Endothelial cell of umbilical vein (primary cell): ENCODE measurements around the gene CD163L1. TPM values are rescaled to one million over a fixed set of nuclear protein-coding genes. Genes with fewer than 3 reads are reported as not detected.

Experiments used
- BruUV-seq: library from RNA; stranded (reverse); fragments of 400-500 nt; replicated peaks from 2 replicates; lab custom pipeline; 2021; lab: Mats Ljungman, UMichigan
- CTCF ChIA-PET: fragments of 300-600, 350-600 bp; sonication (Branson Sonifier 250); formaldehyde crosslinking; loops from one replicate; lab custom pipeline; 2021; ENCODE audit warnings: antibody characterized with exemption, inconsistent platforms; lab: Charles Lee
- POLR2A ChIA-PET: fragments of 300-600, 350-600 bp; sonication (Branson Sonifier 250); formaldehyde crosslinking; loops from one replicate; lab custom pipeline; 2021; ENCODE audit warnings: antibody characterized with exemption, inconsistent platforms; lab: Charles Lee
- DNase-seq: peaks from one replicate; pipeline ENCODE4 v3.0.0-alpha.2; 2011; ENCODE audit warnings: low read depth, low spot score
- FAIRE-seq: peaks from 2 replicates; lab custom pipeline; 2011; peaks lifted over from hg19 to GRCh38; lab: Jason Lieb, UNC
- H2AFZ ChIP-seq: 2 replicates; pipeline ENCODE4 v1.6.0; 2012; ENCODE audit warnings: low read depth, low read length, control low read depth, inconsistent platforms
- H3K27ac ChIP-seq: 2 replicates; pipeline ENCODE4 v1.5.1; 2011; ENCODE audit warnings: low read depth, mild to moderate bottlenecking, control low read depth, low read length, moderate library complexity; ENCODE audit not compliant: insufficient read depth
- H3K27me3 ChIP-seq, 2 experiments: 2 replicates each; pipeline versions ENCODE4 v1.6.0 to v1.6.1; 2011; ENCODE audit warnings: low read length in 2 of 2, mixed read lengths in 1 of 2; ENCODE audit not compliant: control insufficient read depth in 2 of 2, insufficient read depth in 2 of 2
- H3K36me3 ChIP-seq, 2 experiments: 2 replicates in 1 of 2; 3 replicates in 1 of 2; pipeline ENCODE4 v1.5.1; 2011; ENCODE audit warnings: low read length in 2 of 2, mild to moderate bottlenecking in 1 of 2, moderate library complexity in 1 of 2; ENCODE audit not compliant: control insufficient read depth in 2 of 2, insufficient read depth in 2 of 2; ENCODE audit errors: extremely low read depth in 1 of 2
- H3K4me1 ChIP-seq: 3 replicates; pipeline ENCODE4 v1.5.1; 2011; ENCODE audit warnings: mild to moderate bottlenecking, low read length; ENCODE audit not compliant: control insufficient read depth, insufficient read depth; ENCODE audit errors: extremely low read depth
- H3K4me2 ChIP-seq: 2 replicates; pipeline ENCODE4 v1.6.1; 2011; ENCODE audit warnings: low read length, control low read depth, mixed read lengths; ENCODE audit not compliant: insufficient read depth
- H3K4me3 ChIP-seq, 3 experiments: fragments of 200-600 bp in 1 of 3; sonication (generic), shearing (Covaris generic) in 1 of 3; replicated peaks in 1 of 3; 2 replicates each; pipeline ENCODE4 v1.5.1; 2011 to 2016; ENCODE audit warnings: control low read depth in 3 of 3, low read length in 3 of 3, mild to moderate bottlenecking in 2 of 3, inconsistent platforms in 1 of 3, low read depth in 1 of 3, moderate library complexity in 1 of 3; ENCODE audit not compliant: insufficient read depth in 1 of 3
- H3K79me2 ChIP-seq: 2 replicates; pipeline ENCODE4 v1.6.0; 2012; ENCODE audit warnings: low read length, inconsistent platforms; ENCODE audit not compliant: control insufficient read depth, insufficient read depth
- H3K9ac ChIP-seq: replicated peaks from 2 replicates; pipeline ENCODE3; 2011; ENCODE audit warnings: low read length, control low read depth; ENCODE audit not compliant: insufficient read depth; ENCODE audit errors: extremely low read depth
- H3K9me1 ChIP-seq: replicated peaks from 3 replicates; pipeline ENCODE4 v1.6.0; 2011; ENCODE audit warnings: mild to moderate bottlenecking, low read length; ENCODE audit not compliant: control insufficient read depth, insufficient read depth; ENCODE audit errors: extremely low read depth
- H3K9me3 ChIP-seq: replicated peaks from 2 replicates; pipeline ENCODE4 v1.5.1; 2012; ENCODE audit warnings: low read length, inconsistent platforms; ENCODE audit not compliant: control insufficient read depth, insufficient read depth
- H4K20me1 ChIP-seq: replicated peaks from 2 replicates; pipeline ENCODE3; 2011; ENCODE audit warnings: mild to moderate bottlenecking, low read length; ENCODE audit not compliant: control insufficient read depth, insufficient read depth; ENCODE audit errors: extremely low read depth
- CTCF ChIP-seq, 2 donors: IDR thresholded peaks; 1 replicate in 1 of 2; 2 replicates in 1 of 2; pipeline ENCODE4 v1.5.1; 2011; ENCODE audit warnings: low read length in 2 of 2, mild to moderate bottlenecking in 2 of 2, moderate library complexity in 2 of 2, control low read depth in 1 of 2, inconsistent platforms in 1 of 2, low read depth in 1 of 2; ENCODE audit not compliant: insufficient read depth in 1 of 2; ENCODE audit errors: extremely low read depth in 1 of 2
- EZH2 ChIP-seq: IDR thresholded peaks from 2 replicates; pipeline ENCODE4 v1.6.1; 2012; ENCODE audit warnings: borderline replicate concordance, low read depth, mild to moderate bottlenecking, moderate library complexity, low read length, inconsistent platforms; ENCODE audit not compliant: severe bottlenecking
- FOS ChIP-seq: IDR thresholded peaks from 2 replicates; pipeline ENCODE4 v1.6.1; 2011; ENCODE audit warnings: mild to moderate bottlenecking, low read length, moderate library complexity, borderline replicate concordance; ENCODE audit not compliant: insufficient read depth
- GATA2 ChIP-seq: IDR thresholded peaks from 2 replicates; pipeline ENCODE4 v1.7.0; 2011; ENCODE audit warnings: low read depth, mild to moderate bottlenecking, moderate library complexity, mixed read lengths, low read length; ENCODE audit not compliant: insufficient read length, insufficient read depth
- JUN ChIP-seq: IDR thresholded peaks from 2 replicates; pipeline ENCODE4 v1.6.1; 2011; ENCODE audit warnings: borderline replicate concordance, low read depth; ENCODE audit not compliant: insufficient read length, insufficient read depth
- MYC ChIP-seq: IDR thresholded peaks from one replicate; pipeline ENCODE4 v1.6.1; 2011; ENCODE audit warnings: mild to moderate bottlenecking, low read depth, low read length
- POLR2A ChIP-seq: IDR thresholded peaks from 2 replicates; pipeline ENCODE4 v1.6.1; 2012; ENCODE audit warnings: low read depth, mild to moderate bottlenecking, control low read depth, low read length
- POLR2AphosphoS5 ChIP-seq: IDR thresholded peaks from 2 replicates; pipeline ENCODE4 v1.6.1; 2012; ENCODE audit warnings: low read depth, mild to moderate bottlenecking, control low read depth, low read length, moderate library complexity; ENCODE audit not compliant: insufficient read depth
- dilution Hi-C: fragments of 300-500 bp; cut with MboI; formaldehyde crosslinking; loops from one replicate; pipeline ENCODE4 v1.15.0; 2019; ENCODE audit warnings: low sequenced_read_pairs; ENCODE audit not compliant: extremely low pct_ligation_motif_present
- intact Hi-C: fragments of 100-400 bp; cut with micrococcal nuclease; formaldehyde crosslinking; loops from one replicate; pipeline ENCODE4 v1.10.0; 2022
- polyA plus RNA-seq, 4 experiments: library from polyadenylated mRNA; depleted of rRNA in 3 of 4; stranded (reverse) in 3 of 4; unstranded in 1 of 4; fragments of >200 nt; gene quantifications; 2 replicates each; pipeline versions ENCODE4 v1.2.1 to v1.2.3, GENCODE V29; 2011 to 2012; ENCODE audit warnings: missing spikeins in 1 of 4
- total RNA-seq: library from RNA; stranded (reverse); gene quantifications from 2 replicates; pipeline ENCODE4 v1.2.3, GENCODE V29; 2021
- TF ChIP-seq, protein P1 (sequence below): IDR thresholded peaks from 2 replicates; pipeline ENCODE4 v1.6.1; 2011; ENCODE audit not compliant: insufficient read depth, insufficient read length

CD163L1 gene
- total and polyA plus RNA-seq, 2 donors (not counting 3 experiments of a cell fraction or from before 2014, with no cell fraction given), result 2.8 to 7.5 TPM

- Histone ChIP-seq H3K4me1 (no peaks in the 10 kb centered on the region), H3K9ac (no peak overlapping the region), H3K4me3 (no peak overlapping the region), H3K4me2 (no peak overlapping the region), H3K27ac (no peak overlapping the region), H2AFZ (no peak overlapping the region), H4K20me1 (no peaks in the 10 kb centered on the region), H3K9me1 (no peaks in the 10 kb centered on the region), H3K79me2 (no peaks in the 10 kb centered on the region), H3K27me3 (peaks cover 1 to 7% of the 10 kb centered on the region in 2 experiments), H3K9me3 (no peaks in the 10 kb centered on the region), H3K36me3 (no peaks in the 10 kb centered on the region)
- TF ChIP-seq CTCF (IDR thresholded peaks at IDR 0.05; ENCODE audit: extremely low read depth in 1 of 2, insufficient read depth in 1 of 2, low read depth in 1 of 2, low read length in 2 of 2) (no peak), POLR2AphosphoS5 (no peak), FOS (no peak), POLR2A (no peak), EZH2 (no peak), GATA2 (no peak), JUN (no peak), MYC (no peak)
- TF ChIP-seq, protein P1, sequence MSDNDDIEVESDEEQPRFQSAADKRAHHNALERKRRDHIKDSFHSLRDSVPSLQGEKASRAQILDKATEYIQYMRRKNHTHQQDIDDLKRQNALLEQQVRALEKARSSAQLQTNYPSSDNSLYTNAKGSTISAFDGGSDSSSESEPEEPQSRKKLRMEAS, result no peak
- FAIRE-seq (no peak), DNase-seq (no peak)
- intact Hi-C loops (no loop called here), dilution Hi-C loops (no loop called here)
- CTCF ChIA-PET, result no interaction called here
- BruUV-seq, result no TSS peak
- POLR2A ChIA-PET, result no interaction called here
Observed at GRCh38 chr12:7472060-7472459, 28.1 kb upstream of the CD163L1 start.
